ENCODE data around the gene PPP3R1.

The PPP3R1 gene

DNA sequence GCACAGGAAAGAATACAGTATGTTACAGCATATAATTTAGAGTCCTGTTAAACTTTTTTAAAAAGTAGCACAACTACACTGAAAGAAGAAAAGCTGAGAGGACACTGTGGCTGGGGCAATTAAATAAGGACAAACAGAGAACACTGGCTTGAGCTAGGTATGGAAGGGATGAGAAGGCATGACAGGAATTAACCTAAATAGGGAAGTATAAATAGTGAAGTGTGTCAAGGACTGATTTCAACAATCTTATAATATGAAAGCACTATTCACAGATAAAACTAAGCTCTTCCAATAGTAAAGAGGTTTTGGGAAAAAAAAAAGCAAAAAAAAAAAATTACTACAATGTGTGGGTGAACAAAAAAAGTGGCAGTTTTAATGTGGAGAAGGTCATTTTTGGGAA, 45.5 kb downstream of the PPP3R1 start:
- no peak overlapping the region for H3K4me3 Mint-ChIP-seq
- H3K36me3 Mint-ChIP-seq (ENCODE audit: low read depth), result peaks cover 40% of the 10 kb centered on the region
- no peak overlapping the region for H3K27ac Mint-ChIP-seq

GRCh38 chr2:68203587-68203986, 48.7 kb downstream of the PPP3R1 start:
- Mint-ChIP-seq H3K36me3 (ENCODE audit: low read depth) (peaks cover 23% of the 10 kb centered on the region), H3K9me3 (no peaks in the 10 kb centered on the region), H3K4me3 (no peak overlapping the region), H3K27ac (no peak overlapping the region), H3K27me3 (no peaks in the 10 kb centered on the region), H3K4me1 (ENCODE audit: low read depth) (peaks cover 61% of the 10 kb centered on the region)
- intact Hi-C loops (cut with micrococcal nuclease), result no loop called here

More for the DNA sequence above, 45.5 kb downstream of the PPP3R1 start:
- H3K27me3 Mint-ChIP-seq, result no peaks in the 10 kb centered on the region
- no peaks in the 10 kb centered on the region for H3K9me3 Mint-ChIP-seq
- H3K4me1 Mint-ChIP-seq (ENCODE audit: low read depth), result peaks cover 56% of the 10 kb centered on the region
- intact Hi-C loops (cut with micrococcal nuclease), result no loop called here

DNA sequence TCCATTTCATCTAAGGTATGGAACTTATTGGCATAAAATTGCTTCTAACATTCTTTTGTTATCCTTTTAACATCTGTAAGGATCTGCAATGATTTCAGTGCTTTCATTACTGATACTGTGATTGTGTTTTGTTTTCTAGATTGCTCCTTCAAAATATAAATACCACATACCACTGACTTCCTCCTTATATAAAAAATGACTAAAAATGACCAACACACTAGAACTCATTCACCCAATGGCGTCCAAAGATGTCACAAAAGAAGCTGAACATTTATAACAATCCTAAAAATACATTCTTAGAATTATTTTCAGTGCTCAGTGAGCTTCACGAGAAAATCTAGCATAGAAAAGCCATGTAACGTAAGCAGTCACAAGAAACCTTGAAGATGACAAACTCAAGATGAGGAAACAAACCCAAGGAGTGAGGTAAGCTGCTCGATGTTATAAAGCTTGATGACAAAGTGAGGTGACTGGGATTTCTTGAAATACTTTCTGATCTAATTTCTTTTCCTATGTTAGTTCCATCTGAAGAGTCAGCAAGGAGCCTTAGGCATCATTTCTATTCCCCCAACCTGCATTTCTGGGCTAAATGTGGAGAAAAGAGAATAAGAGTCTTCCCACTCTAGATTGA, 52.1 kb downstream of the PPP3R1 start:
- intact Hi-C loops (cut with micrococcal nuclease), result no loop called here
- Mint-ChIP-seq H3K4me3 (no peak overlapping the region), H3K4me1 (ENCODE audit: low read depth) (peaks cover 44% of the 10 kb centered on the region), H3K27me3 (no peaks in the 10 kb centered on the region), H3K9me3 (no peaks in the 10 kb centered on the region), H3K36me3 (ENCODE audit: low read depth) (peaks cover 20% of the 10 kb centered on the region), H3K27ac (no peak overlapping the region)

DNA sequence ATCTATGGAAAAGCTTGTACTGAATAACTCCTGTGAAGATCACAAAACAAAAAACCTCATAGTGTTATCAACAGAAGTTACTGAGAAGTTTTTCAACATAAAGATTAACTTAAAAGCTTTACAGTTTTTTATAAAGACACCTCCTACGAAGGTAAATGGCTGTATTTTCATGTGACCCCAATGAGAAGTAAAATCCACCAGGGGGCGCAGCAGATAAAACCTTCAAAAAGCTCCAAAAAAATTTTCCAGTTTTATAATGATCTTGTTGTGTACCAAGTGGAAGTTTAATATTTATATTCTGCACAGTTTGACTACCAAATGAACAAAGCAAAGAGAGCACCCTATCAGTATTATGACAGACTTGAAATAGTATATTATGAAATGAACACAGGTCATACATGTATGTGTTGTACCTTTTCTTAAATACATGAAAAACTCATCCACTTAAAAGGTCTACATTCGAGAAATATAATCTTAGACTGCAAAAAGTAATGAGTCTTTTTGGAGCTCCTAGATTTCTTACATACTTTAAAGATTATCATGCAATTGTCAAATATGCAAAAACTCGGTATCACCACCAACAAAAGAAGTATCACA, 56.1 kb downstream of the PPP3R1 start:
- intact Hi-C loops (cut with micrococcal nuclease), result loop anchor here (5.0 kb wide), 3 partner anchors 41 to 246 kb away; no protein-coding TSS in a partner anchor
- Mint-ChIP-seq H3K4me3 (no peak overlapping the region), H3K27me3 (no peaks in the 10 kb centered on the region), H3K27ac (no peak overlapping the region), H3K9me3 (no peaks in the 10 kb centered on the region), H3K36me3 (ENCODE audit: low read depth) (peaks cover 8% of the 10 kb centered on the region), H3K4me1 (ENCODE audit: low read depth) (peaks cover 43% of the 10 kb centered on the region)

DNA sequence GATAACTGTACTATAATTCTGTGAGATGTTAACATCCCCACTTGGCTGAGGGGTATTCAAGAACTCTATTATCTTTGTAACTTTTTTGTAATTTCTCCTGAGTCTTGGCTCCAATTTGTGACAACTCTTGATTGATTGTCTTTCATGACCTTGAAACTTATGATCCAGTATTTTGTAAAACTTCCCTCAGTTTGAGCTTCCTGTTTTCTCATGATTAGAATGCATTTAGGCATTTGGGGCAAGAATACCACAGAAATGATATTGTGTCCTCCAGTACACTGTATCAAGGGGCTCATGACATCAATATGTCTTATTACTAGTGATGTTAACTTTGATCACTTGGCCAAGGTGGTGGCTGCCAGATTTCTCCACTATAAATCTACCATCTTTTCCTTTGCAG, 57.2 kb downstream of the PPP3R1 start:
- H3K4me3 Mint-ChIP-seq, result no peak overlapping the region
- H3K9me3 Mint-ChIP-seq, result no peaks in the 10 kb centered on the region
- H3K36me3 Mint-ChIP-seq (ENCODE audit: low read depth), result peaks cover 8% of the 10 kb centered on the region
- H3K27ac Mint-ChIP-seq, result peak overlapping the region; percentile 45
- no peaks in the 10 kb centered on the region for H3K27me3 Mint-ChIP-seq
- intact Hi-C loops (cut with micrococcal nuclease), result loop anchor here (5.0 kb wide), 3 partner anchors 42 to 247 kb away; no protein-coding TSS in a partner anchor
- H3K4me1 Mint-ChIP-seq (ENCODE audit: low read depth), result peaks cover 31% of the 10 kb centered on the region

- Mint-ChIP-seq H3K4me3 (no peak overlapping the region), H3K9me3 (no peaks in the 10 kb centered on the region), H3K4me1 (ENCODE audit: low read depth) (peaks cover 30% of the 10 kb centered on the region), H3K27me3 (no peaks in the 10 kb centered on the region), H3K36me3 (ENCODE audit: low read depth) (peaks cover 8% of the 10 kb centered on the region), H3K27ac (no peak overlapping the region)
- intact Hi-C loops (cut with micrococcal nuclease), result no loop called here
These were observed 58.5 kb downstream of the PPP3R1 start for GRCh38 chr2:68193787-68194372.

- Mint-ChIP-seq H3K9me3 (no peaks in the 10 kb centered on the region), H3K27ac (peak overlapping the region; percentile 44)
- intact Hi-C loops (cut with micrococcal nuclease), result no loop called here
These were observed 59.2 kb downstream of the PPP3R1 start for GRCh38 chr2:68193144-68193543.

GRCh38 chr2:68190991-68191731, 61.2 kb downstream of the PPP3R1 start:
- Mint-ChIP-seq H3K4me1 (ENCODE audit: low read depth) (peaks cover 30% of the 10 kb centered on the region), H3K9me3 (no peaks in the 10 kb centered on the region), H3K27me3 (no peaks in the 10 kb centered on the region), H3K27ac (no peak overlapping the region), H3K36me3 (ENCODE audit: low read depth) (peaks cover 16% of the 10 kb centered on the region), H3K4me3 (no peak overlapping the region)
- intact Hi-C loops (cut with micrococcal nuclease), result no loop called here

More at GRCh38 chr2:68193144-68193543, 59.2 kb downstream of the PPP3R1 start:
- no peak overlapping the region for H3K4me3 Mint-ChIP-seq
- H3K27me3 Mint-ChIP-seq, result no peaks in the 10 kb centered on the region
- peaks cover 30% of the 10 kb centered on the region for H3K4me1 Mint-ChIP-seq (ENCODE audit: low read depth)
- H3K36me3 Mint-ChIP-seq (ENCODE audit: low read depth), result peaks cover 8% of the 10 kb centered on the region

DNA sequence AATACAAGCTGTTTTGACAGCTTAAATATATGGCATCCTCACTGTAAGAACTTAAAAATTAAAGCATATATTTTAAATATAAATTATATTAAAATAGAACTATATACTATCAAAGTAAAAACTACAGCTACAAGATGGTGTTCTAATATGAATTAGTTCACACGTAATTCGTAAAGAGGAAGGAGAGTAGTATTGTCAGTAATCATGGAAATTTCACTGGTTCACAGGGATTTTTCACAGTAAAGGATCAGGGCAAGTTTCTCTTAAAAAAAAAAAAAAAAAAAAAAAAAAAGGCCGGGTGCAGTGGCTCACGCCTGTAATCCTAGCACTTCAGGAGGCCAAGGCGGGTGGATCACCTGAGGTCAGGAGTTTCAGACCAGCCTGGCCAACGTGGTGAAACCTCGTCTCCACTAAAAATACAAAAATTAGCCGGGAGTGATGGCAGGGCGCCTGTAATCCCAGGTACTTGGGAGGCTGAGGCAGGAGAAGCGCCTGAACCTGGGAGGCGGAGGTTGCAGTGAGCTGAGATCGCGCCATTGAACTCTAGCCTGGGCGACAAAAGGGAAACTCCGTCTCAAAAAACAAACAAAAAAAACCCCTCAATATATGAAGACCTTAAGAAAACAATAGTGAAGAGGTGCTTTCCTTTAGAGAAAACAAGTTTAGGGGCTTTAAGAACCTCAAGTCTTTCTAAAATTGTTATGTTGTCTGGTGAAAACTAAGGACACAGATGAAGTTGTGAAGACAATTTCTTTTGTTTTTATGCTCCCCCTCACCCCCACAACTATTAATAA, 62.1 kb downstream of the PPP3R1 start:
- Mint-ChIP-seq H3K27me3 (no peaks in the 10 kb centered on the region), H3K9me3 (no peaks in the 10 kb centered on the region), H3K4me1 (ENCODE audit: low read depth) (peaks cover 24% of the 10 kb centered on the region), H3K4me3 (no peak overlapping the region), H3K36me3 (ENCODE audit: low read depth) (peaks cover 26% of the 10 kb centered on the region), H3K27ac (no peak overlapping the region)
- intact Hi-C loops (cut with micrococcal nuclease), result no loop called here

GRCh38 chr2:68188831-68189230, 63.5 kb downstream of the PPP3R1 start:
- peaks cover 38% of the 10 kb centered on the region for H3K36me3 Mint-ChIP-seq (ENCODE audit: low read depth)
- H3K9me3 Mint-ChIP-seq, result no peaks in the 10 kb centered on the region
- H3K27me3 Mint-ChIP-seq, result no peaks in the 10 kb centered on the region
- H3K4me3 Mint-ChIP-seq, result no peak overlapping the region
- H3K27ac Mint-ChIP-seq, result no peak overlapping the region
- intact Hi-C loops (cut with micrococcal nuclease), result no loop called here
- peaks cover 19% of the 10 kb centered on the region for H3K4me1 Mint-ChIP-seq (ENCODE audit: low read depth)

- Mint-ChIP-seq H3K36me3 (ENCODE audit: low read depth) (peaks cover 53% of the 10 kb centered on the region), H3K4me1 (ENCODE audit: low read depth) (peaks cover 8% of the 10 kb centered on the region), H3K9me3 (no peaks in the 10 kb centered on the region), H3K4me3 (no peak overlapping the region), H3K27ac (no peak overlapping the region), H3K27me3 (no peaks in the 10 kb centered on the region)
- intact Hi-C loops (cut with micrococcal nuclease), result no loop called here
These were observed 65.0 kb downstream of the PPP3R1 start for GRCh38 chr2:68187329-68187728.

GRCh38 chr2:68185541-68186164, 66.7 kb downstream of the PPP3R1 start:
- Mint-ChIP-seq H3K27me3 (no peaks in the 10 kb centered on the region), H3K27ac (no peak overlapping the region), H3K36me3 (ENCODE audit: low read depth) (peaks cover 69% of the 10 kb centered on the region), H3K4me1 (ENCODE audit: low read depth) (peaks cover 4% of the 10 kb centered on the region), H3K4me3 (no peak overlapping the region), H3K9me3 (no peaks in the 10 kb centered on the region)
- intact Hi-C loops (cut with micrococcal nuclease), result loop anchor here (1.0 kb wide), 1 partner anchor 63 kb away; no protein-coding TSS in a partner anchor

- Mint-ChIP-seq H3K27me3 (no peaks in the 10 kb centered on the region), H3K36me3 (ENCODE audit: low read depth) (peaks cover 81% of the 10 kb centered on the region), H3K4me3 (no peak overlapping the region), H3K9me3 (no peaks in the 10 kb centered on the region), H3K27ac (no peak overlapping the region), H3K4me1 (ENCODE audit: low read depth) (peaks cover 4% of the 10 kb centered on the region)
- intact Hi-C loops (cut with micrococcal nuclease), result no loop called here
These were observed 69.4 kb downstream of the PPP3R1 start for GRCh38 chr2:68182902-68183301.

All from dendritic cell treated with granulocyte-macrophage colony-stimulating factor and Interleukin-4, amounts not matched to agents 40 ng/mL and 50 ng/mL, for 4 days (primary cell).